GM12872 (cell line): ENCODE results near the gene BCL2L1.

Experiments
- TF ChIP-seq, protein P1 (sequence below): IDR thresholded peaks from 3 replicates; pipeline ENCODE4 v1.5.1; 2011; ENCODE audit warnings: low read depth, mild to moderate bottlenecking, low read length, moderate library complexity; ENCODE audit not compliant: insufficient read depth

Gene BCL2L1

DNA sequence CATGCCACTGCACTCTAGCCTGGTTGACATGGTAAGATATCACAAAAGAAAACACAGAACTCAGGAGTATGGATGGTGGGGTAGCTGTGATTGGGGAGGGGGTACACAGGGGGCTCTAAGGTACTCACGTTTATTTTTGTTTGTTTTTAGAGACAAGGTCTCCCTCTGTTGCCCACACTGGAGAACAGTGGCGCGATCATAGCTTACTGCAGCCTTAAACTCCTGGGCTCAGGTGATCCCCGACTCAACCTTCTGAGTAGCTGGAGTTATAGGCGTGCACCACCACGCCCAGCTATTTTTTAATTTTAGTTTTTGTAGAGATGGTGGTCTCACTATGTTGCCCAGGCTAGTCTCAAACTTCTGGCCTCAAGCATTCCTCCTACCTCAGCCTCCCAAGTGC is 29.3 kb downstream of the BCL2L1 start:
- TF ChIP-seq, protein P1, sequence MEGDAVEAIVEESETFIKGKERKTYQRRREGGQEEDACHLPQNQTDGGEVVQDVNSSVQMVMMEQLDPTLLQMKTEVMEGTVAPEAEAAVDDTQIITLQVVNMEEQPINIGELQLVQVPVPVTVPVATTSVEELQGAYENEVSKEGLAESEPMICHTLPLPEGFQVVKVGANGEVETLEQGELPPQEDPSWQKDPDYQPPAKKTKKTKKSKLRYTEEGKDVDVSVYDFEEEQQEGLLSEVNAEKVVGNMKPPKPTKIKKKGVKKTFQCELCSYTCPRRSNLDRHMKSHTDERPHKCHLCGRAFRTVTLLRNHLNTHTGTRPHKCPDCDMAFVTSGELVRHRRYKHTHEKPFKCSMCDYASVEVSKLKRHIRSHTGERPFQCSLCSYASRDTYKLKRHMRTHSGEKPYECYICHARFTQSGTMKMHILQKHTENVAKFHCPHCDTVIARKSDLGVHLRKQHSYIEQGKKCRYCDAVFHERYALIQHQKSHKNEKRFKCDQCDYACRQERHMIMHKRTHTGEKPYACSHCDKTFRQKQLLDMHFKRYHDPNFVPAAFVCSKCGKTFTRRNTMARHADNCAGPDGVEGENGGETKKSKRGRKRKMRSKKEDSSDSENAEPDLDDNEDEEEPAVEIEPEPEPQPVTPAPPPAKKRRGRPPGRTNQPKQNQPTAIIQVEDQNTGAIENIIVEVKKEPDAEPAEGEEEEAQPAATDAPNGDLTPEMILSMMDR = no peak

DNA sequence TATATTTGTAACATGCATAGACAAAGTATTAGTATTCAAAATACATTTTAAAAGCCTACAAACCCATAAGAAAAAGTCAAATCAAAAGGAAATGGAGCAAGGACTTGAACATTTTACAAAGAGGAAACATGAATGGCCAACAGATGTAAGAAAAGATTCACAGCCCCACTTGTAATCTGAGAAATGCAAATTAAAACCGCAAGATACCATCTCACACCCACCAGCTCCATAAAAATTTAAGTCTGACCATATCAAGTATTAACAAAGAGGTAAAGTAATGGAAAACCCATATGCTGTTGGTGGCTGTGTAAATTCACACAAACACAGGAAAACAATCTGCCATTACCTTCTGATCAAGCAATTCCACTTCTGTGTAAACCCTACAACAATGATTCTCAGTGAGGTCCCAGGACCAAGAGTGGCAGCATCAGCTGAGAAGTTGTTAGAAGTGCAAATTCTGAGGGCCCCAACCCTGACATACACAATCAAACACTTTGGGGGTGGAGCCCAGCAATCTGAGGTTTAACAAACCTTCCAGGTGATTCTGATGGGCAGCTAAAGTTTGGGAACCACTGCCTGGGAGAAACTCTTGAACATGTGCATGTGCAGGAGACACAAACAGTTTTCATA is 30.9 kb downstream of the BCL2L1 start:
- TF ChIP-seq, protein P1 = no peak

- TF ChIP-seq, protein P1 = no peak
Observed at GRCh38 chr20:31690124-31690666, 32.5 kb downstream of the BCL2L1 start.

GRCh38 chr20:31689141-31689540 is 33.5 kb downstream of the BCL2L1 start:
- TF ChIP-seq, protein P1 = no peak

GRCh38 chr20:31687777-31688176 is 34.9 kb downstream of the BCL2L1 start:
- TF ChIP-seq, protein P1 = no peak

GRCh38 chr20:31685853-31686643 is 36.6 kb downstream of the BCL2L1 start:
- TF ChIP-seq, protein P1 = no peak

- TF ChIP-seq, protein P1 = no peak
Observed at GRCh38 chr20:31684153-31685015, 38.3 kb downstream of the BCL2L1 start.
